A673 (cell line): ENCODE results near the gene SHQ1. TPM values are rescaled to one million over a fixed set of nuclear protein-coding genes. Genes with fewer than 3 reads are reported as not detected.
"Not testable (repeated sequence)": the region's sequence is repeated elsewhere in the genome, so short reads cannot be mapped to it uniquely, and the experiment has no call there.

ENCODE experiments used
- BruUV-seq: library from RNA; stranded (reverse); fragments of 400-500 nt; replicated peaks from 2 replicates; lab custom pipeline; 2021; lab: Mats Ljungman, UMichigan
- CTCF ChIA-PET: fragments of 300-600 bp; sonication (Branson Sonifier 250); formaldehyde crosslinking; loops from one replicate; lab custom pipeline; 2022; ENCODE audit warnings: antibody characterized with exemption; lab: Charles Lee
- POLR2A ChIA-PET: fragments of 300-600 bp; sonication (Branson Sonifier 250); formaldehyde crosslinking; loops from one replicate; lab custom pipeline; 2022; ENCODE audit warnings: antibody characterized with exemption; ENCODE audit not compliant: low non-redundant PET; lab: Charles Lee
- DNase-seq: peaks from one replicate; pipeline ENCODE4 v3.0.0-alpha.2; 2015; ENCODE audit warnings: low spot score
- H3K27ac ChIP-seq: fragments of 200-600 bp; sonication (generic); 2 replicates; pipeline ENCODE4 v1.5.1; 2016; ENCODE audit warnings: mixed run types, low read depth, mild to moderate bottlenecking, mixed read lengths, antibody characterized with exemption, low read length; ENCODE audit not compliant: poor library complexity, severe bottlenecking
- H3K27me3 ChIP-seq: fragments of 200-600 bp; sonication (generic); replicated peaks from 2 replicates; pipeline ENCODE4 v1.6.1; 2017; ENCODE audit warnings: mixed run types, low read depth, mild to moderate bottlenecking, mixed read lengths, antibody characterized with exemption, low read length; ENCODE audit not compliant: insufficient read depth, poor library complexity
- H3K36me3 ChIP-seq: fragments of 200-600 bp; sonication (generic); 2 replicates; pipeline ENCODE4 v1.6.1; 2016; ENCODE audit warnings: mixed run types, mild to moderate bottlenecking, mixed read lengths, antibody characterized with exemption, low read length; ENCODE audit not compliant: insufficient read depth, poor library complexity, severe bottlenecking
- H3K4me1 ChIP-seq: fragments of 200-600 bp; sonication (generic); 2 replicates; pipeline ENCODE4 v1.6.1; 2017; ENCODE audit warnings: mixed run types, mild to moderate bottlenecking, mixed read lengths, antibody characterized with exemption, low read length; ENCODE audit not compliant: insufficient read depth, poor library complexity, severe bottlenecking
- H3K4me3 ChIP-seq: fragments of 200-600 bp; sonication (generic); 2 replicates; pipeline ENCODE4 v1.5.1; 2016; ENCODE audit warnings: low read depth, mixed run types, mild to moderate bottlenecking, mixed read lengths, low read length; ENCODE audit not compliant: poor library complexity, severe bottlenecking
- H3K9me3 ChIP-seq: fragments of 200-600 bp; sonication (generic); 2 replicates; pipeline ENCODE4 v1.6.1; 2016; ENCODE audit warnings: mixed run types, low read depth, mild to moderate bottlenecking, mixed read lengths, antibody characterized with exemption, low read length; ENCODE audit not compliant: poor library complexity, severe bottlenecking
- EZH2 ChIP-seq: fragments of 200-600 bp; sonication (generic); IDR thresholded peaks from 2 replicates; pipeline ENCODE4 v1.6.1; 2017; ENCODE audit warnings: borderline replicate concordance, low read depth, mild to moderate bottlenecking, mixed read lengths, antibody characterized with exemption, low read length; ENCODE audit not compliant: poor library complexity, severe bottlenecking
- intact Hi-C: fragments of 100-400 bp; cut with micrococcal nuclease; formaldehyde crosslinking; loops from one replicate; pipeline ENCODE4 v1.10.0; 2022; ENCODE audit not compliant: unreplicated experiment
- total RNA-seq: library from RNA; stranded (reverse); gene quantifications from 2 replicates; pipeline ENCODE4 v1.2.3, GENCODE V29; 2021
- TF ChIP-seq, protein P1 (sequence below): fragments of 300-800, 200-600 bp; sonication (generic); conservative IDR thresholded peaks from 2 replicates; pipeline ENCODE4 v1.5.1; 2017; ENCODE audit warnings: low read depth, mild to moderate bottlenecking, antibody characterized with exemption, low read length, moderate library complexity, mixed read lengths

The SHQ1 gene
- total RNA-seq, 1 experiment from 2014 or later: 24.3 TPM

DNA sequence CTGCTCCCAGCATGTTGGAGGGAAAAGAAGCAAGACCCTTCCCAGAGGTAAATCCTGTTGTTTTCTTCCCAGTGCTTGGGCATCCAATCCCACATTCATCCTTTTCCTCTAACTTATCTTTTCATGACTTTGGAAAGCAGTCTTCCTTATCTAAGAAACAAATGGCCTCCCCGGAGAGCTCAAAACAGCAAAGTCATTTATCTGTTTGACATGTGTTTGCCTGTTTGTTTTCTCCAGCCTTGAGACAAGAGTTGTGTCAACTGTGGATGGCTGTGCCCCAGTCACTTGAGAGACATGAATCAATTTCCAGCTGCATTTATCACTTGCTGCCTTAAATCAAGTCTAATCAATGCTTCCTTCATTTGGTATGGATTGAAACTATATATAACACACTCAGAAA, 103.9 kb downstream of the SHQ1 start:
- no peak overlapping the region for H3K27ac ChIP-seq
- peaks cover 6% of the 10 kb centered on the region for H3K4me1 ChIP-seq
- no peaks in the 10 kb centered on the region for H3K9me3 ChIP-seq
- TF ChIP-seq, protein P1, sequence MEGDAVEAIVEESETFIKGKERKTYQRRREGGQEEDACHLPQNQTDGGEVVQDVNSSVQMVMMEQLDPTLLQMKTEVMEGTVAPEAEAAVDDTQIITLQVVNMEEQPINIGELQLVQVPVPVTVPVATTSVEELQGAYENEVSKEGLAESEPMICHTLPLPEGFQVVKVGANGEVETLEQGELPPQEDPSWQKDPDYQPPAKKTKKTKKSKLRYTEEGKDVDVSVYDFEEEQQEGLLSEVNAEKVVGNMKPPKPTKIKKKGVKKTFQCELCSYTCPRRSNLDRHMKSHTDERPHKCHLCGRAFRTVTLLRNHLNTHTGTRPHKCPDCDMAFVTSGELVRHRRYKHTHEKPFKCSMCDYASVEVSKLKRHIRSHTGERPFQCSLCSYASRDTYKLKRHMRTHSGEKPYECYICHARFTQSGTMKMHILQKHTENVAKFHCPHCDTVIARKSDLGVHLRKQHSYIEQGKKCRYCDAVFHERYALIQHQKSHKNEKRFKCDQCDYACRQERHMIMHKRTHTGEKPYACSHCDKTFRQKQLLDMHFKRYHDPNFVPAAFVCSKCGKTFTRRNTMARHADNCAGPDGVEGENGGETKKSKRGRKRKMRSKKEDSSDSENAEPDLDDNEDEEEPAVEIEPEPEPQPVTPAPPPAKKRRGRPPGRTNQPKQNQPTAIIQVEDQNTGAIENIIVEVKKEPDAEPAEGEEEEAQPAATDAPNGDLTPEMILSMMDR: no peak
- no peak for TF ChIP-seq EZH2
- no TSS peak for BruUV-seq
- CTCF ChIA-PET: no interaction called here
- no peak overlapping the region for H3K4me3 ChIP-seq
- H3K36me3 ChIP-seq: no peaks in the 10 kb centered on the region
- no peaks in the 10 kb centered on the region for H3K27me3 ChIP-seq
- POLR2A ChIA-PET: no interaction called here
- intact Hi-C loops: no loop called here
- no peak for DNase-seq

DNA sequence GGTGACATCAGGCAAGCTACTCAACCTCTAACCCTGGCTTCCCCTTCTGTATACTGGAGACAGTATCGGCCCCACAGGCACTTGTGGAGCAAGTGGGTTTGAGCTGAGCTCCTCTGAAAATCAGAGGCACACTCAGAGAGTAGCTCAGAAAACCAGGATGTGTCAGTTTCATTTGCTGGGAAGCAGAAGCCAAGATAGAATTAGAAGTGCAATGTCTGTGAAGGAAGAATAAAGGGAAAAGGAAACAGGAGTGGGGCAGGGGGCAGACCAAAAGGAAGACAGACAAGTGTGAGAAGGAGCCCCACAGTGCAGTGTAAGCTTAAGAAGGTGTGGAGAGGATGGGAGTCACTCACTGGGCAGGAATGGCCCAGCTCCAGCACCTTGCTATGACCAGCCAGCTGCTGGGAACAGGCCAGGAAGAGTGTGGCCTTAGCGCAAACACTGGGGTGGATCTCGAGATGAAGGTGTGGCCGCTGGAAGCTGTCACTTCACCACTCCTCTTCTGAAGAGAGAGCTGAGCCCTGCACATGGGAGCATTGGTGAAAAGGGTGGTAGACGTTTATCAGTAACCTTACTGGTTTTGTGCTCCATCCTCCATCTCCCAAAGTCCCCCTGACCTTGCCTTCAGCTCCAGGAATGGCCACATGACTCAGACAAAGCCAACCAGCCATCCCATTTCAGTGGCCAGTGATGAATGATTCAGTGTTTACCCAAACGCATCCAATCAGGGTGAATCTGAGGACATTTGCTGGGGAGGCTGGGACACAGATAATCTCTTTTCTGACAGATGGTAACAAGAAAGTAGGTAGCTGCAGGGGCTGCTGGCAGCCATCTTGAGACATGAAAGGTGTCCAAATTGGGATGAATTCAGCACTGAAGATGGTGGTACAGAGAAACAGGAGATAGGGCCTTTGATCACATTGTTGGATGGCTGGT, 108.4 kb downstream of the SHQ1 start:
- no peaks in the 10 kb centered on the region for H3K9me3 ChIP-seq
- no peaks in the 10 kb centered on the region for H3K27me3 ChIP-seq
- POLR2A ChIA-PET: no interaction called here
- no peak for TF ChIP-seq EZH2
- TF ChIP-seq, protein P1: no peak
- no peak overlapping the region for H3K27ac ChIP-seq
- peak overlapping the region; percentile 46 for H3K4me3 ChIP-seq
- H3K36me3 ChIP-seq: no peaks in the 10 kb centered on the region
- no peak for DNase-seq
- CTCF ChIA-PET: no interaction called here
- intact Hi-C loops: no loop called here
- H3K4me1 ChIP-seq: no peaks in the 10 kb centered on the region
- BruUV-seq: no TSS peak

DNA sequence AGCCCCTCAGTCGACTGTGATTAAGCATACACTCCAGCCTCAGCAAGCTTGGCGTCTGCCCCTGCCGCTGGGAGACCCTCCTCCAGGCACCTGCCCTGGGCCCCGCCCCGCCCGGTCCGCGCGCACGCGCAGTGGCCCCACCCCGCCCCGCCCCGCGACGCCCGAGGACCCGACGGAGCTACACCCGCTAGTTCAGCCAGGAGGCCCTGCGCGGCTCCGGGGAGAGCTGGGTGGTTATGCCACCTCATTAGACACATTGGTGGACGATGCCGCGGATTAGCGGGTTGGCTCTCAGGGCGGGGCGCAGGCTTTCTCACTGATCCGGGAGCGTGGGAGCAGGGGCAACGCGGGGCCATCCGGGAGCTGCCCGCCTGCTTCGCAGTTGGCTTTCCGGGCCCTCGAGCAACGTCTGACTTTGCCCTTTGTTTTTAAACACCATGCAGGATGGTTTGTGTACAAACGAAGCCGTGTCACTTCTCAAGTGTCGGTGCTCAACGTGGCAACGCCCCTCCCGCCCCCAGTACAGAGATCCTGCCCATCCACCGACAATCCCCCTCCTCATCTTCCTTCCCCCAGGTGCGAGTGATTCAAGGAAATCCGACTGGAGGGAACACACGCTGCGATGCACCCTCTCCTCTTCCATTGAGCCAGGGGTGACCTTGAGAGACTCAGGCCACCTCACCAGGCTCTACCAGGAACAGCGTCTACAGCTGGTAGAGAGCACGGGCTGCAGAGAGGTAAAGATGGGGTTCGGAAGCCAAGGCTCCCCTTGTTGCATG, 109.3 kb downstream of the SHQ1 start:
- BruUV-seq: no TSS peak
- CTCF ChIA-PET: interaction anchor here (0.6 kb wide), 1 partner anchor 149 kb away, joined by 5 read pairs; no protein-coding TSS in a partner anchor
- peak; percentile 62 for DNase-seq

GRCh38 chr3:72735072-72735471, 113.2 kb downstream of the SHQ1 start:
- DNase-seq, POLR2A ChIA-PET, intact Hi-C loops: not testable (repeated sequence)

More for the DNA sequence above, 109.3 kb downstream of the SHQ1 start:
- no peak overlapping the region for H3K27ac ChIP-seq
- no peaks in the 10 kb centered on the region for H3K36me3 ChIP-seq
- TF ChIP-seq, protein P1: no peak
- no peak for TF ChIP-seq EZH2
- no peaks in the 10 kb centered on the region for H3K9me3 ChIP-seq
- peak overlapping the region; percentile 46 for H3K4me3 ChIP-seq
- no peaks in the 10 kb centered on the region for H3K4me1 ChIP-seq
- H3K27me3 ChIP-seq: no peaks in the 10 kb centered on the region
- POLR2A ChIA-PET: no interaction called here
- intact Hi-C loops: no loop called here

More at GRCh38 chr3:72735072-72735471, 113.2 kb downstream of the SHQ1 start:
- H3K4me1 ChIP-seq, H3K27ac ChIP-seq, CTCF ChIA-PET, H3K27me3 ChIP-seq, H3K9me3 ChIP-seq, BruUV-seq, H3K4me3 ChIP-seq, H3K36me3 ChIP-seq: not testable (repeated sequence)
